CD4-positive, alpha-beta T cell (primary cell): Measurements from ENCODE around the gene CDH13. TPM values are rescaled to one million over a fixed set of nuclear protein-coding genes. Genes with fewer than 3 reads are reported as not detected.

Experiments
- ATAC-seq: fragments of 200-7000 bp; cut with Tn5 transposase; one replicate; pipeline ENCODE4 v1.10.0; 2022; ENCODE audit warnings: mild to moderate bottlenecking; ENCODE audit not compliant: poor library complexity
- CTCF ChIA-PET: fragments of 350-600 bp; sonication (Branson Sonifier 250); formaldehyde crosslinking; loops from one replicate; lab custom pipeline; 2021; ENCODE audit warnings: antibody characterized with exemption, inconsistent platforms; lab: Charles Lee
- POLR2A ChIA-PET: fragments of 350-600 bp; sonication (Branson Sonifier 250); formaldehyde crosslinking; loops from one replicate; lab custom pipeline; 2021; ENCODE audit warnings: antibody characterized with exemption, inconsistent platforms; lab: Charles Lee
- DNase-seq, 14 experiments: peaks; one replicate each; pipeline ENCODE4 v3.0.0-alpha.2; 2013 to 2020; ENCODE audit warnings: mixed read lengths in 2 of 14
- H3K27ac ChIP-seq, 2 donors: one replicate each; pipeline versions ENCODE4 v1.5.1 to v1.7.0; 2013; ENCODE audit warnings: low read length in 2 of 2, low read depth in 1 of 2, mild to moderate bottlenecking in 1 of 2
- H3K27me3 ChIP-seq, 2 experiments: 1 replicate in 1 of 2; 2 replicates in 1 of 2; pipeline versions ENCODE4 v1.6.1 to v1.7.0; 2013; ENCODE audit warnings: low read length in 2 of 2, control low read depth in 1 of 2, mild to moderate bottlenecking in 1 of 2, moderate library complexity in 1 of 2; ENCODE audit not compliant: insufficient read depth in 2 of 2, control insufficient read depth in 1 of 2
- H3K36me3 ChIP-seq: one replicate; pipeline ENCODE4 v1.6.1; 2013; ENCODE audit warnings: low read length, control low read depth; ENCODE audit not compliant: insufficient read depth
- H3K4me1 ChIP-seq: one replicate; pipeline ENCODE4 v1.6.1; 2013; ENCODE audit warnings: low read length, control low read depth; ENCODE audit not compliant: insufficient read depth
- H3K4me3 ChIP-seq: one replicate; pipeline ENCODE4 v1.5.1; 2013; ENCODE audit warnings: mild to moderate bottlenecking, low read length, moderate library complexity
- H3K9me3 ChIP-seq, 2 experiments: 1 replicate in 1 of 2; 2 replicates in 1 of 2; pipeline versions ENCODE4 v1.6.1 to v1.7.0; 2013; ENCODE audit warnings: low read length in 2 of 2, mild to moderate bottlenecking in 2 of 2, control low read depth in 1 of 2, moderate library complexity in 1 of 2; ENCODE audit not compliant: control insufficient read depth in 1 of 2, insufficient read depth in 1 of 2
- H3K27ac Mint-ChIP-seq: one replicate; pipeline ENCODE4 v1.8.0; 2020; ENCODE audit warnings: mixed read lengths
- H3K27me3 Mint-ChIP-seq: one replicate; pipeline ENCODE4 v1.8.0; 2021; ENCODE audit warnings: mixed read lengths
- H3K36me3 Mint-ChIP-seq: one replicate; pipeline ENCODE4 v1.8.0; 2021; ENCODE audit warnings: low read depth, mixed read lengths
- H3K4me1 Mint-ChIP-seq: one replicate; pipeline ENCODE4 v1.8.0; 2021; ENCODE audit warnings: low read depth, mixed read lengths
- H3K4me3 Mint-ChIP-seq: one replicate; pipeline ENCODE4 v1.8.0; 2020; ENCODE audit warnings: mild to moderate bottlenecking, mixed read lengths
- H3K9me3 Mint-ChIP-seq: one replicate; pipeline ENCODE4 v1.8.0; 2020; ENCODE audit warnings: mixed read lengths
- CTCF ChIP-seq: fragments of 200-600 bp; IDR thresholded peaks from one replicate; pipeline ENCODE4 v1.8.0; 2022; ENCODE audit warnings: antibody characterized with exemption, mild to moderate bottlenecking
- intact Hi-C, 2 experiments: fragments of 100-400 bp; cut with DNase I in 1 of 2; cut with micrococcal nuclease in 1 of 2; formaldehyde crosslinking; loops; one replicate each; pipeline versions ENCODE4 v1.15.1 to v1.9.0; 2023 to 2025; cut with DNase I, micrococcal nuclease
- total RNA-seq, 174 experiments: library from RNA in 2 of 174; stranded (reverse) in 2 of 174; gene quantifications; one replicate each; pipeline ENCODE4 v1.2.3 and lab custom pipeline; 2021 to 2026

The CDH13 gene
- total RNA-seq, 2 experiments from 2014 or later, result not detected

DNA sequence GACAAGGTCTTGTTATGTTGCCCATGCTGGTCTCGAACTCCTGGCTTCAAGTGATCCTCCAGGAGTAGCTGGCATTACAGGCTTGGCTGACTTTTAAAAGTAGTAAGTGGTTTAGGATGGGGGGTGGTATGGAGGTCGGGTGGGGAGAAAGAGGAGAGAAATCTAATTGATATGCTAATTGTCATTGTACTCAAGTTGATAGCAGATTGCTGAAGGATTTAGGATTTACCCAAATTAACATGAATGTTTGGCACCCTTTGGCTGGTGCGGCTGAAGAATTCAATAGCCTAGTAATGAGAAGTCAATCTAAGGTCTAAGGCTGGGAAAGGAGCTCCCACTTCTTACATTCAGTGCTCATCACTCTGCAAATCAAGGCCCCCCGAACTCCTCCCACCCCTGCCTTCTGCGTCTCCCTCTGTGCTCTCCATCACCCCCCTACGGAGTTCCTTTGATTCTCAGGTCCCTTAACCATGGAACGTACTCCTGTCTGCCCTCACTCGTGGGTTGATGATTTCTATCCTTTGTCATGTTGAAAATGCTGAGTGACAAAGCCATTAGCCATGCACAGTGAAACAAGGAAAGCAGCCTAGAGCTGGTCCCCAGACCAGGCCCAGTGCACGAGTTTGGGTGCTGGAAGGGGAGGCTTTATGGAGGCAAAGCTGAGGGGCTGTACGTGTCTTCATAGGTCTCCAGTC, 17.3 kb downstream of the CDH13 start:
- Mint-ChIP-seq H3K27ac (no peak overlapping the region), H3K27me3 (no peaks in the 10 kb centered on the region), H3K4me1 (peaks cover 7% of the 10 kb centered on the region), H3K36me3 (no peaks in the 10 kb centered on the region), H3K9me3 (no peaks in the 10 kb centered on the region), H3K4me3 (no peak overlapping the region)
- ATAC-seq (no peak), DNase-seq (no peak)
- no peak for TF ChIP-seq CTCF
- H3K36me3 ChIP-seq, result no peaks in the 10 kb centered on the region
- CTCF ChIA-PET, result interaction anchor here (0.5 kb wide), 1 partner anchor 9 kb away, joined by 3 read pairs; no protein-coding TSS in a partner anchor
- peaks cover 0 to 3% of the 10 kb centered on the region in 2 experiments for H3K9me3 ChIP-seq
- H3K4me3 ChIP-seq, result no peak overlapping the region
- no peaks in the 10 kb centered on the region for H3K27me3 ChIP-seq
- no peak overlapping the region for H3K27ac ChIP-seq
- H3K4me1 ChIP-seq, result no peaks in the 10 kb centered on the region
- POLR2A ChIA-PET, result interaction anchor here (2.3 kb wide), 1 partner anchor 11 kb away, joined by 6 read pairs; no protein-coding TSS in a partner anchor
- intact Hi-C loops, result loop anchor here in 1 of 2 experiments (2.0 to 10.0 kb wide), 2 partner anchors 27 to 479 kb away; no protein-coding TSS in a partner anchor

DNA sequence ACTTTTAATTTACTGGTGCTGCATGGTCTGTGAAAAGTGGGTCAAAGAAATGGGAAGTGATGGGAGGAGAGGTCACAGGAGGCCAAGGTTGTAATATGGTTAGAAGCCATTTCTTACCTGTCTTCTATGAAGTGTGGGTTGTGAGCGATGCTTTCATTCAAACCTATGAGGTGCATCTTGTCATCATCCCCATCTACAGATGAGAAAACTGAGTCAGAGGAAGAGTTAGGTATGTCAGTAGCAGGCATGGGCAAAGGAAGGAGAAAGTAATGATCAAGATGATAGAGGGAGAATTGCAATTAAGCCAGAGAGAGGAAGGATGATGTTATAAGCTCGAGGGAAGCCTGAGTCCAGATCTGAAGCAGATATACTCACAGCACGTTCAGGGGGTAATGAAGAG, 19.7 kb downstream of the CDH13 start:
- Mint-ChIP-seq H3K36me3 (no peaks in the 10 kb centered on the region), H3K4me3 (no peak overlapping the region), H3K9me3 (no peaks in the 10 kb centered on the region), H3K27me3 (no peaks in the 10 kb centered on the region), H3K4me1 (peaks cover 28% of the 10 kb centered on the region), H3K27ac (no peak overlapping the region)
- TF ChIP-seq CTCF, result no peak
- CTCF ChIA-PET, result no interaction called here
- H3K9me3 ChIP-seq, result peaks cover 0 to 3% of the 10 kb centered on the region in 2 experiments
- intact Hi-C loops, result loop anchor here in 1 of 2 experiments (10.0 kb wide), 1 partner anchor 482 kb away; no protein-coding TSS in a partner anchor
- H3K4me3 ChIP-seq, result no peak overlapping the region
- DNase-seq (no peak), ATAC-seq (no peak)
- no peaks in the 10 kb centered on the region for H3K27me3 ChIP-seq
- H3K27ac ChIP-seq, result no peak overlapping the region
- peaks cover 16% of the 10 kb centered on the region for H3K4me1 ChIP-seq
- H3K36me3 ChIP-seq, result no peaks in the 10 kb centered on the region
- POLR2A ChIA-PET, result interaction anchor here (0.9 to 1.2 kb wide), 2 partner anchors 8 to 9 kb away, joined by 3 to 5 read pairs; no protein-coding TSS in a partner anchor

- peaks cover 49% of the 10 kb centered on the region for H3K4me1 ChIP-seq
- H3K27ac Mint-ChIP-seq, result no peak overlapping the region
- no peaks in the 10 kb centered on the region for H3K27me3 Mint-ChIP-seq
- H3K4me3 Mint-ChIP-seq, result no peak overlapping the region
- H3K9me3 Mint-ChIP-seq, result no peaks in the 10 kb centered on the region
- intact Hi-C loops, result loop anchor here (5.0 to 10.0 kb wide), 3 partner anchors 475 to 1572 kb away; partner anchors contain the start of genes C16orf46 (in 1 of the 2) and MPHOSPH6 (in 1 of the 2)
- H3K4me1 Mint-ChIP-seq, result peaks cover 58% of the 10 kb centered on the region
- ATAC-seq (no peak), DNase-seq (no peak)
- no peak for TF ChIP-seq CTCF
- H3K4me3 ChIP-seq, result no peak overlapping the region
- no peaks in the 10 kb centered on the region for H3K36me3 Mint-ChIP-seq
- no peaks in the 10 kb centered on the region for H3K9me3 ChIP-seq
- no peaks in the 10 kb centered on the region for H3K36me3 ChIP-seq
- no peak overlapping the region for H3K27ac ChIP-seq
- H3K27me3 ChIP-seq, result no peaks in the 10 kb centered on the region
- POLR2A ChIA-PET, result no interaction called here
- CTCF ChIA-PET, result no interaction called here
Observed at GRCh38 chr16:82649766-82650165, 23.0 kb downstream of the CDH13 start.
